ENCODE data around the gene WIPF1. TPM values are rescaled to one million over a fixed set of nuclear protein-coding genes. Genes with fewer than 3 reads are reported as not detected.

WIPF1 gene
- total RNA-seq, 2 donors from 2014 or later: 50.4 to 58.8 TPM

- Histone ChIP-seq H3K36me3 (no peaks in the 10 kb centered on the region), H3K9me3 (no peaks in the 10 kb centered on the region), H3K27ac (no peak overlapping the region), H3K27me3 (replicated peaks; ENCODE audit: insufficient read depth) (no peaks in the 10 kb centered on the region), H3K4me3 (no peak overlapping the region), H3K4me1 (ENCODE audit: control insufficient read depth in 1 of 2, low read depth in 2 of 2) (peaks cover 34 to 44% of the 10 kb centered on the region in 2 donors)
- TF ChIP-seq CTCF (IDR thresholded peaks at IDR 0.05): no peak
- no peak for DNase-seq (ENCODE audit: low spot score)
- ATAC-seq (ENCODE audit: insufficient number of reproducible peaks, low FRiP score, low read depth): no peak
Measured at GRCh38 chr2:174621323-174621722, 23.7 kb upstream of the WIPF1 start.

GRCh38 chr2:174618179-174618578 lies 20.6 kb upstream of the WIPF1 start:
- Histone ChIP-seq H3K9me3 (no peaks in the 10 kb centered on the region), H3K4me3 (no peak overlapping the region), H3K36me3 (no peaks in the 10 kb centered on the region), H3K27ac (peak overlapping the region; percentile 75 to 84), H3K4me1 (ENCODE audit: control insufficient read depth in 1 of 2, low read depth in 2 of 2) (peaks cover 53 to 56% of the 10 kb centered on the region in 2 donors), H3K27me3 (replicated peaks; ENCODE audit: insufficient read depth) (no peaks in the 10 kb centered on the region)
- DNase-seq (ENCODE audit: low spot score) (no peak), ATAC-seq (ENCODE audit: insufficient number of reproducible peaks, low FRiP score, low read depth) (no peak)
- no peak for TF ChIP-seq CTCF (IDR thresholded peaks at IDR 0.05)

- H3K27me3 ChIP-seq (replicated peaks; ENCODE audit: insufficient read depth): no peaks in the 10 kb centered on the region
- no peak overlapping the region for H3K4me3 ChIP-seq
- ATAC-seq (ENCODE audit: insufficient number of reproducible peaks, low FRiP score, low read depth): no peak
- H3K27ac ChIP-seq: peak overlapping the region; percentile 75 to 84
- H3K4me1 ChIP-seq (ENCODE audit: control insufficient read depth in 1 of 2, low read depth in 2 of 2): peaks cover 53 to 59% of the 10 kb centered on the region in 2 donors
- no peak for DNase-seq (ENCODE audit: low spot score)
- H3K9me3 ChIP-seq: no peaks in the 10 kb centered on the region
- TF ChIP-seq CTCF (IDR thresholded peaks at IDR 0.05): no peak
- no peaks in the 10 kb centered on the region for H3K36me3 ChIP-seq
Measured at GRCh38 chr2:174617718-174618117, 20.1 kb upstream of the WIPF1 start.

DNA sequence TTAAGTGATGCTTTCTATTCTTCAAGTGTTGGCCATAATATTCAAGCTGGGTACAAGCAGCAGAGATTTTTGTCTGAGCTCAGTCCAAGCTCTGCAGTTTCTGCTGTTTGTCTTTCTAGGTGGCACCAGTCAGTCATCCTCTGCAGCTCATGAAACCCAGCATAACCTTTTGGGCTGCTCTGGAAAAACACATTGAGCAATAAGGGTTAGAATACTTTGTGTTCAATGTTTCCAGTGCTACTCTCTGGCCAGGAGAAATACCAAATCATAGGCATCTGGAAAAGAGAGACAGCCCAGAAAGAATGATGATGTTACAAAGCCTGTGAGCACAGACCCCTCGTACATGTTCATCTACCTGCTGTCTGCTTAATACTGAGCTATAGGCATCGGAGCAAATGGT lies 19.5 kb upstream of the WIPF1 start:
- no peak overlapping the region for H3K4me3 ChIP-seq
- DNase-seq (ENCODE audit: low spot score) (no peak), ATAC-seq (ENCODE audit: insufficient number of reproducible peaks, low FRiP score, low read depth) (peak; percentile 45)
- H3K36me3 ChIP-seq: no peaks in the 10 kb centered on the region
- H3K4me1 ChIP-seq (ENCODE audit: control insufficient read depth in 1 of 2, low read depth in 2 of 2): peaks cover 53 to 59% of the 10 kb centered on the region in 2 donors
- no peaks in the 10 kb centered on the region for H3K27me3 ChIP-seq (replicated peaks; ENCODE audit: insufficient read depth)
- H3K9me3 ChIP-seq: no peaks in the 10 kb centered on the region
- no peak for TF ChIP-seq CTCF (IDR thresholded peaks at IDR 0.05)
- peak overlapping the region; percentile 75 to 84 for H3K27ac ChIP-seq

DNA sequence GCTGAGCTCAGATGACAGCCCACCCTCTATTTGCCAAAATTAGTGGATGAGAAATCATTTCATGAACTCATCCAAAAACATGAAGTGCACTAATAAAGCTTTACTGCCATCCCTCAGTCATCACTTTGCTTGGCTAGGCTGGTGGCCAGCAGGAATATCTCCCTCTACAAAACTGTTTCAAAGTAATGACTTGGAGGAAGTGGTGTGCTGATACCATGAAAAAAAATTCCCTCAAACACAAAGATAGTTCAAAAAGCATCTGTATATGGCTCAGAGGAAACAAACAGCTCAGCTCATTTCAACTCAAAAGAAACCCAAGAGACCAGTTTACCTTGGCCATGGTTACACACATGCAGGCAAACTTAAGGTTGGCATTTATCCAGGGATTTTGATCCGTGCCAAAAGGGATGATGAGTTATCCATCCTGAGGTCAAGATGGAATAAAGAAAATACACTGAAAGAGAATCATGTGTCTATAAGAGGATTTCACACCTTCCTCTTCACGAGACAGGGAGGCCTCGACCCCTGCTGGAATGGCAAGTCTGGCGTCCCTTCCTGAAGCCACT lies 18.4 kb upstream of the WIPF1 start:
- peak overlapping the region; percentile 20 for H3K4me3 ChIP-seq
- peaks cover 53 to 61% of the 10 kb centered on the region in 2 donors for H3K4me1 ChIP-seq (ENCODE audit: control insufficient read depth in 1 of 2, low read depth in 2 of 2)
- H3K27ac ChIP-seq: peak overlapping the region; percentile 73 to 75
- TF ChIP-seq CTCF (IDR thresholded peaks at IDR 0.05): no peak
- H3K27me3 ChIP-seq (replicated peaks; ENCODE audit: insufficient read depth): no peaks in the 10 kb centered on the region
- H3K9me3 ChIP-seq: no peaks in the 10 kb centered on the region
- H3K36me3 ChIP-seq: no peaks in the 10 kb centered on the region
- DNase-seq (ENCODE audit: low spot score): no peak
- ATAC-seq (ENCODE audit: insufficient number of reproducible peaks, low FRiP score, low read depth): no peak

All from thoracic aorta (tissue), 2 donors.